Measurements from ENCODE around the gene FHL2.

DNA sequence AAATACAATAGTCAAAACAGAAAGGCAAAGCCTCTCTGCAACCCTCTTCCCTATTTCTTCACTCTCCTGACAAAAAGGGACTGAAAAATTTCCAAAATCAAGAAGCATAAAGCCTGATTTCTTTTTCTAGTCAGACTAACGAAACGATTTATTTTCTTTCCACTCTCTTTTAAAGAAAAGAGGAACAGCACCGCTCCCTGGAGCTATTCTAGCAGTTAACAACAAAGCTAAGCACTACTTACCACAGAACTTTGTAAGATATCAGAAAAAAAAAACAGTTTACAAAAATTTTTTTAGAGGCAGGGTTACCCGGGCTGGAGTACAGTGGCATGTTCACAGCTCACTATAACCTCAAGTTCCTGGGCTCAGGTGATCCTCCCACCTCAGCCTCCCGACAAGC, 14.4 kb upstream of the FHL2 start:
- TF ChIP-seq POLR2A (IDR thresholded peaks at IDR 0.05) (no peak), POLR2AphosphoS5 (IDR thresholded peaks at IDR 0.05) (no peak), EP300 (IDR thresholded peaks at IDR 0.05; ENCODE audit: low read depth) (no peak)
- TF ChIP-seq, protein P1, sequence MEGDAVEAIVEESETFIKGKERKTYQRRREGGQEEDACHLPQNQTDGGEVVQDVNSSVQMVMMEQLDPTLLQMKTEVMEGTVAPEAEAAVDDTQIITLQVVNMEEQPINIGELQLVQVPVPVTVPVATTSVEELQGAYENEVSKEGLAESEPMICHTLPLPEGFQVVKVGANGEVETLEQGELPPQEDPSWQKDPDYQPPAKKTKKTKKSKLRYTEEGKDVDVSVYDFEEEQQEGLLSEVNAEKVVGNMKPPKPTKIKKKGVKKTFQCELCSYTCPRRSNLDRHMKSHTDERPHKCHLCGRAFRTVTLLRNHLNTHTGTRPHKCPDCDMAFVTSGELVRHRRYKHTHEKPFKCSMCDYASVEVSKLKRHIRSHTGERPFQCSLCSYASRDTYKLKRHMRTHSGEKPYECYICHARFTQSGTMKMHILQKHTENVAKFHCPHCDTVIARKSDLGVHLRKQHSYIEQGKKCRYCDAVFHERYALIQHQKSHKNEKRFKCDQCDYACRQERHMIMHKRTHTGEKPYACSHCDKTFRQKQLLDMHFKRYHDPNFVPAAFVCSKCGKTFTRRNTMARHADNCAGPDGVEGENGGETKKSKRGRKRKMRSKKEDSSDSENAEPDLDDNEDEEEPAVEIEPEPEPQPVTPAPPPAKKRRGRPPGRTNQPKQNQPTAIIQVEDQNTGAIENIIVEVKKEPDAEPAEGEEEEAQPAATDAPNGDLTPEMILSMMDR (IDR thresholded peaks at IDR 0.05) = no peak
